Measurements from ENCODE around the gene EBF4.

The EBF4 gene

DNA sequence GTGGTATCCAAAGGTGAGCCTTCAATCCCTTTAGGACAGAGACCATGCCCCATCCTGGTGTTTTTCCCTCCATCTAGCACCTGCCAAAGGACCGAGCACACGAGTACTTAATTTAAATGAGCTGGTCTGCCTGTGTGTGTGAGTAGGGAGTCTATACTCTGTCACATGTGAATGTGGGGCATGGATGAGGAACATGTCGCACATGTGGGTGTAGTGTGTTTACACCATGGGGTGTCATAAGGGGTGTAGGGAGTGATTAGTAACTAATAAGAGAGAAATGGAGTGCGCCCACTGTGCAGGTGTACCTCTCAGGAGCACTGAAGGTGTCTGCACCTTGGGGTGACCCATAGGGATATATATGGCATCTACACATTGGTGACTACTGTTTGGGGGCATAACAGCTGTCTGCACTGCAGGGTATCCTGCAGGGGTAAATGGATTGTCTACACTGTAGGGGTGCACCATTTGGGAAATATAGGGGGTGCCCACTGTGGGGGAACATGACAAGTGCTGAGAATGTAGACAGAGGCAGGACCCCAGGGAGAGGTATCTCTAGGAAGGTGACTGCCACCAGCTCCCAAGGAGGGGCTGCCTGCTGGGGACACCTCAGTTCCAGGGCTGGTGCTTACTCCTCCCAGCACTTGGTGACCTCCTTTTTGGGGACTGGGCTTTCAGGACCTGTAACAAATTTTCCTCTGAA, 53.5 kb downstream of the EBF4 start:
- no peak for DNase-seq

DNA sequence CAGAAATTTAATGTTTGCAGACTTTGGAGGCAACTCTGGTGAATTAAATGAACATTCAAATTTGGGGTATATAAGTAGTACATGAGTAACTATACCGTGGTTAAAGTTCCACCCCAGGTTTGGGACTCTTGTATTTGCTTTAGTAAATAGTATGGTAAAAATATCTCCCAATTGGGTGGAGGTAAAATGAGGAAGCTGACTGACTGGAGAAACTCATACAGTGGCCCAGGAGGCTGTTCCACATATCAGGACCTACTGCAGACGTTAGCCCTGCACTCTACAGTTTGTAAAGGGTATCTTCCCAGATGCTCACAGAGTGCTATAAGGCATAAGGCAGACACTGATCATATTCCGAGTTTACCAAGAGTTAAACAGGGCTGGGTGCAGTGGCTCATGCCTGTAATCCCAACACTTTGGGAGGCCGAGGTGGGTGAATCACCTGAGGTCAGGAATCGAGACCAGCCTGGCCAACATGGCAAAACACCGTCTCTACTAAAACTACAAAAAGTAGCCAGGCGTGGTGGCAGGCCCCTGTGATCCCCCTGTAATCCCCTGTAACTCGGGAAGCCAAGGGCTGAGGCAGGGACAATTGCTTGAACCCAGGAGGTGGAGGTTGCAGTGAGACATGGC, 54.2 kb downstream of the EBF4 start:
- peak; percentile 77 to 78 for DNase-seq

DNA sequence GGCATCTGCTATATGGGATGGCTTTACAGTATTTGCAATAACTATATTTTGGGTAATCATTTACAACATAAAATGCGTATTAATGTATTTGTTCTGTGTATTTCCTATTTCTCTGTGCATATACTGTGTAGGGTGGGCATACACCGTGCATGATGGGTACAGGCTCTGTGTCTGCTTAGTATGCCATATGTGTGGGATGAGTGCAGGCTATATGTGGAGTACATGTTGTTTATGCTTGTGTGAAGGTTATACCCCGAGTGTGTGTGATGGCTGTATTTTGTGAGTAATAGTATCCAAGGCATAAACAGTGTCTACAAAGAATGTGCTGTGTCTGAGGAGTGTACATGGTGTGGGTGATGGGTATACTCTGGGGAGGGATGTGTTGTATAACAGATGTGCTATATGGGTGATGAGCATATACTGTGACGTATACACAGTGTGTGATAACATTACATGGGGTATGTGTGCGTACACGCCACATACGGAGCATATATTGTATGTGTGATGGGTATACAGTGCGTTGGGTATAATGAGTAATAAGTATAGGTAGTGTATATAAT, 55.2 kb downstream of the EBF4 start:
- no peak for DNase-seq

DNA sequence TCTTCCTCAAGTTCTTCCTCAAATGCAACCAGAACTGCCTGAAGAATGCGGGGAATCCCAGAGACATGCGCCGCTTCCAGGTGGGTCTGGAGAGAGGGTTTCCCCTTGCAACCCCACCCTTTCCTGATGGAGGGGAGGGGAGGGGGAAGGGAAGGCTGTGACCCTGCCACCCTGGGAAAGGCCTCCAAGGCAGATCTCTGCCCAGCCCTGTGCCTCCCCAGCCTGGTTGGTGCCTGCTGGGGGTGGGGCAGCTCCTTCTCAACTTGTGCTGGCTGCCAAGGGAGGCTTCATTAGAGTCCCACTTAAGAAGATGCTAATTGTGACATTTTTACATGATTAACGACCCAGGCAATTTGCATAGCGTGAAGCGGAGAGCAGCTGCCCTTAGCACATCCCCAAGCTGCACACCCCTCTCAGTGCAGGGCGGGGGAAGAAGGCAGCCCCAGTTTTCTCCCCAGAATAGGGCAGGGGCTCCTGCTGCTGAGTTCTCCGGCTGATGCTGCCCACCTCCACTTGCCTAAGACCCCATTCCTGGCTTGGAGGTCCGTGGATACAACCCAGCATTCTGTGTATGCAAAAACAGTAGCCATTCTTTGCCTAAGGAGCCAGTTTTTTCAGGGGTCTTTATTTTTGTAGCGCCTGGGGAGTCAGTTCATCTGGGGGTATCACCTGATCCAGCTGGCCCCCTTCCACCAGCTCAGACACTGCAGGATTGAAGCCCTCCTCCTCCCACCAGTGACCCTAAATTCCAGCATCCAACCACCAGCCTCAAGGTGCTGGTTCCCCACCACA, 56.2 kb downstream of the EBF4 start:
- no peak for DNase-seq

DNA sequence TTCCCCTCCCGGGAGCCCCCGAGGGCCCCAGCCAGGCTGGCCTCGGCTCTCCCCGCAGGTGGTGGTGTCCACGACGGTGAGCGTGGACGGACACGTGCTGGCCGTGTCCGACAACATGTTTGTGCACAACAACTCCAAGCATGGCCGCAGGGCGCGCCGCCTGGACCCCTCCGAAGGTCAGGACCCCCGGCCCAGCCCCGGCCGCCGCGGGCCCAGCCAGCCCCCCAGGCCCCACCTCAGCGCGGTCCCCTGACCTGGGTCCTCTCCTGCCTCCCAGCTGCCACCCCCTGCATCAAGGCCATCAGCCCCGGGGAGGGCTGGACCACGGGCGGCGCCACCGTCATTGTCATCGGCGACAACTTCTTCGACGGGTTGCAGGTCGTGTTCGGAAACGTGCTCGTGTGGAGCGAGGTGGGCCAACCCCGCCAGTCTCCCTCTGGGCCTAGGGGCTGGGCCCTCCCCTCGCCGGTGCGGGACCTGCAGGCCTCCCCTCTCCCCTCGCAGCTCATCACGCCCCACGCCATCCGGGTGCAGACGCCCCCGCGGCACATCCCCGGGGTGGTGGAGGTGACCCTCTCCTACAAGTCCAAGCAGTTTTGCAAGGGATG, 56.9 kb downstream of the EBF4 start:
- DNase-seq: no peak

DNA sequence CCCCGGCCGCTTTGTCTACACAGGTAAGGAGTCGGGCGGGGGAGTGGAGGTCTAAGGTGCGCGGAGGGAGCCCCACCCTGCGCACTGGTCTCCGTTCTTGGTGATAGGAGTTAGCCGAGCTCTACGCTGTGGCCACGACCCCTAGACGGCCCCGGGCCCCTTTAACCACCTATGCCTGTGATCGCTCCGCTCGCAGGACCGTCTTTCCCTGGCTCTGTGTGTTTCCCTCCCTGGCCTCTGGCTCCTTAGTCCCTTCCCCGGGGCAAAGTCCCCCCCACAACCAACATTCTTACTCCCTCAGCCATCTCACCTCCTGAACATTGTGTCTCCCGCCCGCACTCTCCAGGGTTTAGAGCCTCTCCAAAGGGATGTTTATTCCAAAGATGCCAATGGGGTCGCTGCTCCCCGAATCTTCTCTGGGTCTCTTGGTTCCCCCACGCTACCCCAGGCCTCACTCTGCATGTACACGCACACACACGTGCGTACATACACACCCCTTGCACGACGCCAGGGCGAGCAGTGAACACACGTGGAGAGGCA, 57.4 kb downstream of the EBF4 start:
- DNase-seq: no peak

DNA sequence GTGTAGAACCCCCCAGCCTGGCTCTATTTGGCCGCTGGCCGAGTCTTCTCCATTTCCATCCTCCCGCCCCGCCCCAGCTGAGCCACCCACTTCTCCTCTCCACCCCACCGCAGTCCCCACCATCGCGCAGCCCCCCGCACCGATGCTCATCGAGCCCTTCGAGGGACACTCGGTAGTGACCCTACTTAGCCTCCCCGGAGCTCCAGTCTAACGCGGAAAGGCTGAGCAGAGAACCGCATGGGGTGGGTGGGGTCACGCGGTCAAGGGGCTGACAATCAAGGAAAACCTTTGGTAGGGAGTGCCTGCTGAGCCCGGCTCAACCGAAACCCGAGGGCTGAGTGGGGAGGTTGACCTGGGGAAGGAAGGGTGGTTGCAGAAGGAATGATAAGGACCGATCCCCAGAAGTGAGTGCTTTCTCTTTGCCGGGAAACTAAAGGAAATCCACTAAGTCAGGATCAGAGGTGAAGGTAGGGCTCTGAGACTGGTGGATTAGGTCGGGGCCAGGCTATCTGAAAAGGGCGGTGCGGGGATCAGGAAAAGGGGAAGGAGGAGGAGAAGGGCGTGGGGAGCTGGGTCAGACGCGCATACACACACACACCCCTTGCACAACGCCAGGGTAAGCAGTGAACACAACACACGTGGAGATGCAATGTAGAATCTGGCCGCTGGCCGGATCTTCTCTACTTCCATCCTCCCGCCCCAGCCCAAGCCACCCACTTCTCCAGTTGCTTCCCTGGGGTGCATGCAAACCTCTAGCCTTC, 58.1 kb downstream of the EBF4 start:
- DNase-seq: peak; percentile 46 to 59

DNA sequence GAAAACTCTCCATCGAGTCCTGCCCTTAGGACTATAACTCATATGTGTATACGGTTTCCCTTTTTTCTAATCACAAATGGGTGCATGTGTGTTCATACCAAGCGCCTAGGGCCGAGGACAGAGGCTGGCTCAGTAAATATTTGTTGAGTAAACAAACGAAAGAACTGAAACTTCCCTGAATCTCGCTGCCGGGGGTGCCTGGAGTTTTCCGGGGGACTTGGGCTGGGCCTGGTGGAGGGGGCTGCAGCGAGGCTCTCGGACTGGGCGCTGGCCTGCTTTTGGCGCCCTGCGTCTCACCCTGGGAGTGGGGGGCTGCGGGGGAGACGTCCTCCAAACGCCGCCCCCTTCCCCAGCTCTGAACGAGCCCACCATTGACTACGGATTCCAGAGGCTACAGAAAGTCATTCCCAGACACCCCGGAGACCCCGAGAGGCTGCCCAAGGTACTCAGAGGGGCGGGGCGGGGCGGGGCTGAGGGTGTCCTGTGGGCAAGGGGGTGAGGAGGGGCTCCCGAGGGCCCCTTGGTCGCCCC, 58.8 kb downstream of the EBF4 start:
- DNase-seq: no peak

DNA sequence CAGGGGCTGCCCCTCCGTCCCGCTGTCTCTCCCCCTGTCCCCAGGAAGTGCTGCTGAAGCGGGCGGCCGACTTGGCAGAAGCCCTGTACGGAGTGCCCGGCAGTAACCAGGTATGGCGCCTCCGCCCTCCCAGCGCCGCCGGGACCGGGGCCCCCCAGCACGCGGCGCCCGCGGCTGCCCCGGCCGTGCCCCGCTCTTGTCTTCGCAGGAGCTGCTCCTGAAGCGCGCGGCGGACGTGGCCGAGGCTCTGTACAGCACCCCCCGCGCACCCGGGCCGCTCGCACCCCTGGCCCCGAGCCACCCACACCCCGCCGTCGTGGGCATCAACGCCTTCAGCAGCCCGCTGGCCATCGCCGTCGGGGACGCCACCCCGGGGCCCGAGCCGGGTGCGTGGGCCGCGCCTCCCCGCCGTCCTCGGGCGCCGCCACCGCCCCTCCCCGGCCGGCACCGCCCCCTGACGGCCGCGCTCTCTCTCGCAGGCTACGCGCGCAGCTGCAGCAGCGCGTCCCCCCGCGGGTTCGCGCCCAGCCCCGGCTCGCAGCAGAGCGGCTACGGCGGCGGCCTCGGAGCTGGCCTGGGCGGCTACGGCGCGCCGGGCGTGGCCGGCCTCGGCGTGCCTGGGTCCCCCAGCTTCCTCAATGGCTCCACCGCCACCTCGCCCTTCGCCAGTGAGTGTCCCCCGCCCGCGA, 59.4 kb downstream of the EBF4 start:
- peak; percentile 7 to 8 for DNase-seq

DNA sequence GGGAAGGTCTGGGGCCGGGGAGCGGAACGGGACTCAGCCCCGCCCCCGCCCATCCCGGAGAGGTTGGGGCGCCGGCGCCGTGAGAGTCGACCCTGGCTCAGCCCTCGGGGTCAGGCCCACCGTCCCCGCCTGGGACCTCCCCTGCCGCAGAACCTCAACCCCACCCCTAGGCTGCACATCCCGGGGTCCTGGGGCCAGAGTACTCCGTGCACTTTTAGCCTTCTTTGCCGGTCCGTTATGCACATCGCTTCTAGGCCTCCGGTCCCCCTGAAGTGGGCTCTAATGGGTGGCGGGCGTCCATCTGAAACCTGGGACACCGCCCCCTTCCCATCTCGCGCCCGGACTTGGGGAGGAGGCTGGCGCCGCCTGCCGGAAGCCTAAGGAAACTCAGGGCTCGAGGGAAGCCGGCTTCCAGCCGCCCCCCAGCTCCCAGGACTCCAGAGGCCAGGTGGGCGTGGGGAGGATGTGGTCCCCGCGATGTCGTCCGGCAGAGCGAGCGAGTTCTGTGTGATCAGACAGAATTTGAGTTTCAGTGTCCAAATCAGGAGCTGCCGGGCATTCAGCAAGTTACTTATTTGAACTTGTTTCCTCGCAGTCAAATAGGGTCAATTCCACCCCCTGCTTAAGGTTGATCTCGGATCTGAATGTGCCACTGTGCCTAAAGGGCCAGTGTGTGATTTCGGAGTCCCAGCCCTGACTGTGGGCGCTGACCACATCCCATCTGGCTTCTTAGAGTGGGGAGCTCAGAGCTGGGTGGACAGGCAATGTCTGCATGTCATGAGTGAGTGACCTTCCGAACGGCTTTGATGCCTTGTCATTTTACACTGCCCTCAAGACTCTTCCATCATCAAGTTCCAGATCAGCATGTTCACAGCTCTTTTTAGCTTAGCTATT, 60.2 kb downstream of the EBF4 start:
- peak; percentile 30 to 50 for DNase-seq

DNA sequence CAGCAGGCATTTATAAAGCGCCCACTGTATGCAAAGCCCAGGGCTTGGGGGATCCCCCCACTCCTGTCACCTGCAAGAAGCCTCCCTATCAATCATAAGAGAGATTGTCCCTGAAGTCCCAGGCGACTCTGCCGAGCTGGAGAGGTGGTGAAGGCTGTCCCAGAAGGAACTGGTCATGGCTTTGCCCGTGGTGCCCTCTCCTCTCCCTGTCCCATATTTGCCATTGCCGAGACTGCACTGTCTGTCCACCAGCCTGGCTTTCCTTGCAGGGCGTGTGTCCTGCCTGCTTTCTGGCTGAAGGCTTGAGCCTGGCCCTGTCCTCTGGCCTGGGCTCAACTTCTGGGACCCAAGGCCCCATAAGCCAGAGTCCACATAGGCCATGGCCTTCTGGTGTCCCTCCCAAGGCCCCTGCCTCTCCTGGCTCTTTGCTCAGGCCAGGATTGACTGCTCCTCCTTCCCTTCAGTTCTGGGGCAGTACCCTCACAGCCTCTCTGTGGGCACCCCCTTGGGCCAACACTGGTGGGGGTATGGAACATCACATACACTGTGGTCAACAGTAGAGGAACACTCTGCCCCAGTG, 61.0 kb downstream of the EBF4 start:
- DNase-seq: no peak

DNA sequence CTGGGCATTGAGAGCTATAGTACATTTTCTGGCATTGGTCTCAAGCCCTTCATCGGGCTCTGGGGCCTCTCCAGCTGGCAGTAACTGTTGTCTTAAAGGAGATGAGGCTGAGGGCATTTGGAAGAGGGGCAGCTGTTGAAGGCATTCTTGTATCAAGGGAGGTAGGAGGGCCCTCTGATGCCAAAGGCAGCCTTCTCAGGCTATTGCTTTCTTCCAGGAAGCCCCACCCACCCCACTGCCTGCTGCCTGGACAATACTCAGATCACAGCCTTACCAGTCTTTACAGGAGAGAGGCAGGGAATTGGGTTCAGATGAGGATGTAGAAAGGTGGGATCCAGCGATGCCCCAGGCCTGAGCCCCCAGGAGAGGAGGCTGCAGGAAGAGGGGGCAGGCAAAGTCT, 61.8 kb downstream of the EBF4 start:
- no peak for DNase-seq

DNA sequence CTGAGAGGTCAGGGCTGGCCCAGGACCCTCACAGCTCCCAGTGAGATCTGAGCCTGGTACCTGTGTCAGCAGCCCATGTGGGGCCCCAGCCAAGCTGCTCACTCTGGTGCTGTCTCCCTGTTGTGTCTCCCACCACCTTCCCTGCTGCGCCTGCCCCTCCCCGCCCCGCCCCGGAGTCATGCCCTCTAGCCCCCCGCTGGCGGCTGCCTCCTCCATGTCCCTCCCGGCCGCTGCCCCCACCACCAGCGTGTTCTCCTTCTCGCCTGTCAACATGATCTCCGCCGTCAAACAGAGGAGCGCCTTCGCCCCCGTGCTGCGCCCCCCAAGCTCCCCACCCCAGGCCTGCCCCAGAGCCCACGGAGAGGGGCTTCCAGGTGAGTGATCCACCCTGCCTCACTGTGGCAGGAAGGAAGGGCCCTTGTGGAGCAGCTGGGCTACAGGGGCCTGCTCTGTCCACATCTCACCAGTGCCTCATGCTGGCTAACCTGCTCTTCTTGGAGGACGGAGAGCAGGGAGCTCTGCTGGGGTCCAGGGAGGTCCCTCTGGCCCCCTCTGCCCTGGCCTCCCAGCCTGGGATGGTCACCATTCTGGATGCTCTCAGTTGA, 63.0 kb downstream of the EBF4 start:
- no peak for DNase-seq

DNA sequence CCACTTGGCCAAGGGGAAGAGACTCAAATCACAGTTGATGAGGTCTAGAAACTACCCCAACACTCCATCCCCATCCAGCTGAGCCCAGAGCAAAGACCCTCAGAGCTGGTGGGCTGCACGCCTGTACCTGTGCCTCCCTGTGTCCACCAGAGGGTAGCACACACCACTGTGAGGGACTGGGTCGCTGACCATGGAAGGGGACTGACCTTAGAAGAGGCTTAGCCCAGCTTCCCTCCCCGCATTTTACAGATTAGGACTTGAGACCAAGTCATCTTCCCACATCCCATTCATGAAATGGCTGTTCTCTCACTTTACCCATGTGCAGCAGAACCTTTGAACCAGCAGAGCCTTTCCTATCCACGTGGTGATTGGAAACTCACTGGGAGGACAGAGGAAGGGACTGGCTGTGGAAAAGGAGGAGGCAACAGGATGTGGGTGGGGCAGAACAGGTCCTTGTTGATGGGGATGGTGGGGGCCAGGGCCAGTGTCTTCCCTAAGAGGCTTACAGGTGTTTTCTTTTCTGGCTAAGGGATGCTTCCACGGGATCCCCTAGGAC, 63.6 kb downstream of the EBF4 start:
- DNase-seq: no peak

DNA sequence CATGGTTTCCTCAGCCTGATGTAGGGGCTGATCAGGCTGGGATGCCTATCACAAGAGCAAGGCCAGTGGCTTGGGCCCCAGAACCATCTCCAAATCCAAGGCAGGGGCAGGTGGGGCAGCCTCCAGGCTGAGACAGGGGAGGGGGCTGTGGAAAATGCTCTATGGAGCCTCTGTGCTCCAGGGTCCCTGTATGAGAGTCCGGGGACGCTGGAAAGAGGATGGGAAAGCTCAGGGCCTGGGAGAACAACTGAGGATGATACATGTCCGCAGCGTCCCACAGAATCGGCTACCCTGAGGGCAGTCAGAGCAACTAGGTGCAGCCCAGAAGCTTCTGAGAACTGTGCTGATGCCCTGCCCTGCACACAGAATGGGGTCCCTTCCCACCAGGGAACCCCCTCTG, 64.4 kb downstream of the EBF4 start:
- no peak for DNase-seq

DNA sequence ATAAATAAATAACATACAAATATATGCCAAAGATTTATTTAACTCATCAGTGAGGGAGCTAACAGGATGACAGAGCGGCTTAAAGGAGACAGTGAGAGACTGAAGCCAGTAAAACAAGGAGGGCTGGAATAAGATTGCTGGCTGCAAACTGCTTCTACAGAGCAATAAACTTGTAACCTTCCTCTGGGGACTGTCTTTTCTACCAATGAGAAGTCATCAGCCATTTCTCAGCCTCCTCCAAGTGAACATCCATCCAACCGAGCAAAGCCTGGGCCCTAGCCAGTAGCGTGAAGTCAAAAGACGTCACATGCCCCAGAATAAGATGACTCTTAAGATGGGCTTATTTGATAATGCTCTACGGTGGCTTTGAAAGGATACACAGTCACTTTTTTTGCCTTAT, 65.4 kb downstream of the EBF4 start:
- DNase-seq: no peak

DNA sequence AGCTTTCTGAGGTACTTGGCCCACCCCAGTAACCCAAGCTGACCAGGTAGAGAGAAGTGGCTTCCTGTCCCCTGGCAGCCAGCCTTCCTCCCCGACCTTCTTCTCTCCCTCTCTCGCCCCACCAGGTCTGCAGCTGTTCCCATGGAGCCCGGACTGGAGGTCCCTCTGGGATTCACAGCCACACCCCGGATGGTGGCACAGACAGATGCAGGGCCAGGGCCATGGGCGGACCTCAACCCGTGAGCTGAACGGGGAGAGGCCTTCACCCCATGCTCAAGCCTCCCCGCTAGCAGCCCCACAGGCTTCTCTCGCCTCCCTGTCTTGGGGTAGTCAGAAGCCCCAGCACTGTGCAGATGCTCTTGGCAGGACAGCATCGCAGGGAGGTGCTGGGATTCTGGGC, 66.6 kb downstream of the EBF4 start:
- no peak for DNase-seq

DNA sequence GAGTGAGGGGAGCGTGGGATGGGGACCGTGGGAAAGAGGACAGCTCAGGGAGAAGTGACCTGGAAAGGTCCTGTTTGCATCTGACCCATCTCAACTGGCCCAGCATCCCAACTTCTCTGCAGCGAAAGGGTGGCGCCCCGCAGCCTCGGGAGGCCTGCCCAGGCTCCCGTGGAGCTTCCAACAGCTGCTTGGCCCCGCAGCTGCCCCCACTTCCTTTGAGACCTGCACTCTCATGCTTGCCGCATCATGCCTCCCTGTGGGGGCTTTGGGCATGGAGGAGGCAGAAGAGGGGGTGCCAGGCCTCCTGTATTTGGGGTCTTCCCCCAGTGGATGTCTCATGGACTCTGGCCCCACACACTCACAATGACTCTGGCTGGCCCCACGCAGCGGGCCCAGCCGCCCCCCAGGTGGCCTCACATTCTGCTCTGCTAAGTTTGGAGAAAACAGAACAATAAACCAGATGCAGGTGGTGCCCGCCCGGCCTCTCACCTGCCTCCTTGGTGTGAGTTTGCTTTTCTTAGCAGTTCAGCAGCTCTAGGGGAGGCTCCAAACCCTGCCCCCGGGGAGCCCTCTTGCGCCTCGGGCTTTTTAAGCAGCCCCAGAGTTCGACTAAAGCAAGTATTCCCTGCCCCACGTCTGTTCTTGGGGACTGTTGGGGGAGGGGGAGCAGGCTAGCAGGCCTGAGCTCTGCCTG, 67.2 kb downstream of the EBF4 start:
- DNase-seq: no peak

Measured in Kasumi-1 (cell line).